GM12891 (cell line): ENCODE measurements around the gene GALNT10.

Source experiments
- DNase-seq: peaks from one replicate; pipeline ENCODE4 v3.0.0; 2011; ENCODE audit warnings: low spot score; ENCODE audit not compliant: insufficient read length
- FAIRE-seq: peaks from 2 replicates; lab custom pipeline; 2011; peaks lifted over from hg19 to GRCh38; lab: Jason Lieb, UNC
- PAX5 ChIP-seq: IDR thresholded peaks from 2 replicates; pipeline ENCODE4 v1.6.1; 2011; ENCODE audit warnings: low read length, moderate library complexity, mild to moderate bottlenecking; ENCODE audit not compliant: insufficient read depth, severe bottlenecking
- POLR2A ChIP-seq: IDR thresholded peaks from 2 replicates; pipeline ENCODE4 v1.6.1; 2011; ENCODE audit warnings: low read depth, low read length, control low read depth
- POLR2AphosphoS5 ChIP-seq: IDR thresholded peaks from 2 replicates; pipeline ENCODE4 v1.6.1; 2011; ENCODE audit warnings: low read depth, low read length, control low read depth
- POU2F2 ChIP-seq: IDR thresholded peaks from 2 replicates; pipeline ENCODE4 v1.6.1; 2011; ENCODE audit warnings: low read depth, mild to moderate bottlenecking, control low read depth, low read length, moderate library complexity
- SPI1 ChIP-seq: IDR thresholded peaks from 2 replicates; pipeline ENCODE4 v1.6.1; 2011; ENCODE audit warnings: low read depth, low read length, control low read depth
- TAF1 ChIP-seq: IDR thresholded peaks from 2 replicates; pipeline ENCODE4 v1.6.1; 2011; ENCODE audit warnings: low read depth, low read length, control low read depth

The GALNT10 gene

DNA sequence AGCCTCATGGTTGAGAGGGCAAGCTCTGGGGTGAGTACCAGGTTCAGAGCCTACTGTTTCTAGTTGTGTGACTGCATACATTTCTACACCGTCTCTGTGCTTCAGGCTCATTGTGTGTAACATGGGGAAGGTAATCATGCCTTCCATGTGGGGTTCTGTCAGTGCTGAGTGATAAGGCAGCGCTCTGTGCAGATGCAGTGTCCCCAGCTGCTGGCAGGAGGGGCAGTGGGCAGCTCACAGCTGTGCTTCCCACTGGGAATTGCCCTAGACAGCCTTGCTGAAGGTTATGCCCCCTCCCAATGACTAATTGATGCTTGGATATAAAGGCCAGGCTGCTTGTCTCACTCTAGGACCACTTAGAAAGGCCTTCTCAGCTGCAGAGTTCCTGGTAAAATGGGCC, 133.5 kb downstream of the GALNT10 start:
- TF ChIP-seq POU2F2 = no peak
- no peak for TF ChIP-seq PAX5
- TF ChIP-seq POLR2AphosphoS5 = no peak
- TF ChIP-seq POLR2A = no peak
- no peak for TF ChIP-seq SPI1
- TF ChIP-seq TAF1 = no peak
- DNase-seq = no peak
- FAIRE-seq = no peak

DNA sequence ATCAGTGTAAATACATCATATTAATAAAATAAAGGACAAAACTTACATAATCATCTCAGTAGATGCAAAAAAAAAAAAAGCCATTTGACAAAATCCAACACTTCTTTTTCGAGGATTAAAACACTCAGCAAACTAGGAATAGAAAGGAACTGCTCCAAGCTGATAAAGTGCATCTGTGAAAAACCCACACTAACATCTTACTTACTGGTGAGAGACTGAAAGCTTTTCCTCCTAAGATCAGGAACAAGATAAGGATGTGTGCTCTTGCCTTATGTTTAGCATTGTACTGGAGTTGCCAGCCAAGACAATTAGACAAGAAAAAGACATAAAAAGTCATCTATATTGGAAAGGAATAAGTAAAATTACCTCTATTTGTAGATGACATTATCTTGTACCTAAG, 135.0 kb downstream of the GALNT10 start:
- no peak for FAIRE-seq
- TF ChIP-seq TAF1 (no peak), POU2F2 (no peak), POLR2A (no peak), SPI1 (no peak)
- DNase-seq = no peak

DNA sequence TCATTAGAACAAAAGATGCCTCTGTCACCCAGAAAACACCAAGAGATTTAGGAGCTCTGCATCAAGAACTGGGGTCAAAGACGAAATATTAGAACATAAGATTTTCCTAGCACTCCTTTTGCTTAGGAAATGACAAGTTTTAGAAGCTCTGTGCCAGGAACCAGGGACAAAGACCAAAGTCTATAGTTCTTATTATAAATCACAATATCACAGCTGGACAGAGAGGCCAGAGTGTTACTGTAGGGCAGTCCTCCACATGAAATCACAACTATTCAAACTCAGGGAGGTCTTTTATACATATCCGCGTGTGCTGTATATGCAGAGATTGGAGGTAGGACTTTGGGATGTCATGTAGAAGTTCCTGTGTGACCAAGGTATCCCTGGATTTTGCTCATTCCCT, 138.5 kb downstream of the GALNT10 start:
- FAIRE-seq = no peak
- no peak for DNase-seq
- TF ChIP-seq POU2F2 = no peak
- no peak for TF ChIP-seq POLR2AphosphoS5
- no peak for TF ChIP-seq TAF1

DNA sequence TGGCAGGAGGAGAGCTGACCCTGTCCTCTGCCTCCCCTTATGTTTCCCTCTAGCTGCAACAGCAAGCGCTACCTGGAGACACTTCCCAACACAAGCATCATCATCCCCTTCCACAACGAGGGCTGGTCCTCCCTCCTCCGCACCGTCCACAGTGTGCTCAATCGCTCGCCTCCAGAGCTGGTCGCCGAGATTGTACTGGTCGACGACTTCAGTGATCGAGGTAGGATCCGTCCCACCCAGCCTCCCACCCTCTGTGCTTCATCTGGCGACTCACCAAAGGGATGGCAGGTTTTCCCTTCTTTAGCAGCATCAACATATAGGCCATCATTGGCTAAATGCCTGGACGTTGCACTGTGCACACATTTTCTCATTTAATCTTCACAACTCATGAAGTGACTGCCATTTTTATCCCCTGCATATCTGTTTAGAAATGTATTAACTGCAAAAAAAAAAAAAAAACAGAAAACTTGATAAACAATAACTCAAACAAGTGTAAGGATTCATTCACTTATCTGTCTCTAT, 139.0 kb downstream of the GALNT10 start:
- DNase-seq (no peak), FAIRE-seq (no peak)
- TF ChIP-seq POU2F2 (no peak), SPI1 (no peak), POLR2A (no peak), PAX5 (no peak), TAF1 (no peak), POLR2AphosphoS5 (no peak)

DNA sequence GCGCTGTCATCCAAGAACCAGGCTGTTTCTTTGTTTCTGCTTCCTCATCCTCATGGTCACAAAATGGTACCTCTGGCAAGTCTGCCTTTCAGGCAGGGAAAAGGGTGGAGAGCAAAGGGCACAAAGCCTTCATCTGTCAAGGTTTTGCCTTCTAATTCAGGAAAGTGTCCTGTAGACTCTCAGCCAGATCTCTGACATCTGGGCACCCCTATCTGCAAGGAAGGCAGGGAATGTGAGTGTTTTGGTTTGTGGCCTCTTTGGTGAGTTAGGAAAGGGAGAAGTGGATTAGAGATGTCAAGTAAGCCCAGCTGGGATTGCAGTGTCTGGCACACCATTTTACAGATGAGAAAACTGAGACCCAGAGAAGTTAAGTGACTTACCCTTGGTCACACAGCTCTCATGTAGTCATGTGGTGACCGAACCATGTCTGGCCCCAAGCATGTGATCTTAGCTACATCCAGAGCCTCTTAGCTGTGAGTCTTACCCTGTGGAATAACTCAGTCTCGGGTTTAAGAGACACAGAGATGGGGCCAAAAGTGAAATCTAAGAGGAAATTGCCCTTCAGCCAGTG, 139.6 kb downstream of the GALNT10 start:
- no peak for DNase-seq
- TF ChIP-seq TAF1 = no peak
- no peak for TF ChIP-seq POLR2AphosphoS5
- no peak for TF ChIP-seq POLR2A
- no peak for TF ChIP-seq POU2F2
- no peak for TF ChIP-seq PAX5
- TF ChIP-seq SPI1 = no peak
- FAIRE-seq = no peak

DNA sequence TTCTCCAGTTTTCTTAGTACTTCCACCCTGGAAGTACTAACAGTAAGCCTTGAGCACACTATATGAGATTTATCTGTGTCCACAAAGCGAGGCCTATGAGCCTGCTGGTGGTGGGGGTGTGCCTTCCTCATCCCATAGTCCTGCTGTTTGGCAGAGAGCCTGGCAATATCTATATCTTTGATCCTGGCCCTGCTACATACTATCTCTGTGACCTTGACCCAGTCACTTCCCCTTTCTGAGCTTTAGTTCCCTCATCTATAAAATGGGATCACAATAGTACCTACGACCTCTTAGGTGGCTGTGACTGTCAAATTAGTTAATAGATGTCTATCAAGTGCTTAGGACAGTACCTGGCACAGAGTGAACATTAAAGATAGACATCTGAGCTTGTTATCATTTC, 140.7 kb downstream of the GALNT10 start:
- TF ChIP-seq POLR2AphosphoS5 = no peak
- peak; percentile 56 for TF ChIP-seq SPI1
- FAIRE-seq = no peak
- DNase-seq = no peak

DNA sequence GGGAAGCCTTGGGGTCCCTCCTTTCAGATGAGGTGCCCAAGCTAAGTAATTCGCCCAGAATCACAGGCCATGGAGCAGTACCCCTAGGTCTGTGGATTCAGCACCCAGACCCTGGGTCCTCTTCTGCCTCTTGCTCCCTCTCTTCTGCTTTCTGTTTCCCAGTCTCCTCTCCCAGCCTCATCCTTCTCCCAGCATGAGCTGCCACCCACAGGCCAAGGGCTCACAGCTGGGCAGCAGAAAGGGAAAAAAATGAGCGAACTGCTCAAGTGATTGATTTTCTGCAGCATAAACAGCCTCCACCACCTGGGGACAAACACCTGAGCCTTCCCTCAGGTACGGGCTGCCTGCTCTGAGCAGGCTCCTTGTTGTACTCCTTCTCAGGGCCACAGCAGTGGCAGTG, 141.4 kb downstream of the GALNT10 start:
- no peak for FAIRE-seq
- DNase-seq = no peak
- TF ChIP-seq PAX5 (no peak), SPI1 (no peak), TAF1 (no peak), POU2F2 (no peak), POLR2A (no peak), POLR2AphosphoS5 (no peak)

DNA sequence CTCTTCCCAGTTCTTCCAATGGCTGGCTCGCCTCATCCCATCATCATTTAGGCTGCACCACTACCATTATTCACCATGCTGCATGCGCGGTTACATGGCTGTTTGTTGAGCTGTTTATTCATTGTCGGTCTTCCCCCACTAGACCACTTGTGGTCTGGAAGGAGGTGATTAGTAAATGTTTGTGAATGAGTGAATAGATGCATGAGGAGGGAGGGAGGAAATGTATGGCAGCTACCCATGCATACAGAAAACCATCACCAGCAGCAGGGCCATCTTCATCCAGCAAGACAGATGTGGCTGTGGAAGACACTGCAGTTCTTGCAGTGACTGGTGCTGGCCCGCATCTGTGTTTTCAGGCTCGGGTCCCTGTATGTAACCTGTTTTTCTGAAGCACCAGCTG, 141.9 kb downstream of the GALNT10 start:
- no peak for DNase-seq
- TF ChIP-seq PAX5 (no peak), POU2F2 (no peak), POLR2A (no peak), TAF1 (no peak), SPI1 (no peak), POLR2AphosphoS5 (no peak)
- no peak for FAIRE-seq

DNA sequence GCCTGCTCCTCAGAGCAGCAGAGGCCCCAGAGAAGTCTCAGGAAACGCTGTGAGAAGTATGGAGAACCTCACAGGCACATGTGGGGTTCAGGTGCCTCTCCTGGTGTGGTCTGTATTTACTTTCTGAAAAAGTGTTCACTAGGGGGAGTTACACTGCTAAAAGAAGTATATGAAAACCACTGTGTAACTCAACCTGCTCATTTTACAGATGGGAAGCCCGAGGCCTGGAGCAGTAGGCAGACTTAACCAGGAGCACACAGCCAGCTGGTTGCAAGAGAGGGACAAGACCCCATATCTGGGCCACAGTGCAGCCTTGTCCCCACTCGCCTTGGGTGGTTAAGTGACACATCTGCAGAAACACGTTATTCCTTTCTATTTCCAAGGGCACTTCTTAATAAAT, 142.5 kb downstream of the GALNT10 start:
- FAIRE-seq = no peak
- TF ChIP-seq SPI1 (no peak), POLR2AphosphoS5 (no peak), PAX5 (no peak), POU2F2 (no peak), POLR2A (no peak), TAF1 (no peak)
- DNase-seq = no peak

DNA sequence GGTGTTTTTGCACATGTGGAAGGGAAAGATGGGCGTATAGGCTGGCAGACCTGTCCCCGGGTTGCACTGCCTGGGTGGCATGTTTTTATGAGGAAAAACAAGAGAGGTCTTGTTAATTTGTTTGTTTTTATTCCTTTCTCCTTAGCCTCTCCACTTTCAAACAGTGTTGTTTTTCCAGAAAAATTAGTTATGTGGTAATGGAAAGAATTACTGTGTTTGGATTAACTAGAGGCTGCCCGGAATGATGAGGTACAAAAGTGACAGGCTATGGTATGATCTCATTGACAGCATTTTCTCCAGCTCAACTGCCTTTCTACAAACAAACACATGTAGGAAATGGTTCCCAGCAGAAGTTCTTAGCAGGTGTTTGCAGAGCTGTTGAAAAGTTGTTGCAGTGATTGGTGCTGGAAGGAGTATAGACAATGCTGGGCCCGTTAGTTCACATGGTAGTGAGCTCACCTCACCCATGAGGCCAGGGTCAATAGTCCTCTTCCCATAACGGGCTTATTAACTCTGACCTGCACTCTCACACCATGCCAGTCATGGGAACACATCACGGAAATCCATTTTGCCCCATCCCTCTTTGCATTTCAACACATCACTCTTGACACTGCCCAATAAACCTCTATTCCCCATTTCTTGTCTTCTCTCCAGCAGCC, 144.0 kb downstream of the GALNT10 start:
- FAIRE-seq = no peak
- TF ChIP-seq TAF1 (no peak), POLR2A (no peak), SPI1 (no peak), PAX5 (no peak), POU2F2 (no peak), POLR2AphosphoS5 (no peak)
- no peak for DNase-seq

DNA sequence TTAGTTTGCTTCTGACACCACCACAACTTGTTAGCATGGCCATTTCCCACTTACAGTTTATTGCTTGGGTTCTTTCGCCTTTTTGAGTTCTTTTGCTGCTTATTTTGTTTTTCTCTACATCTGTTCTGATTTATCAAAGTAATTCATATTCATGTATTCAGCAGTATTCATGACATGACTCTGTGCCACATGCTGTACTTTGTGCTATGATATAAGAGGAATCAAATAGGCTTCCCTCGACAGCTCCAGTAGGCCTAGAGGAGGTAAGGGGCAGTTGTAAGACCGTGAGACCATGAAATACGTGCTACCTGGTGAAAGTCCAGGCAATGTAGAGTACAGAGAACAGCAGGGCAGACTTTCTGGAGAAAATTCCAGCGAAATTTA, 144.5 kb downstream of the GALNT10 start:
- no peak for DNase-seq
- FAIRE-seq = no peak
- no peak for TF ChIP-seq SPI1
- no peak for TF ChIP-seq POLR2A
- no peak for TF ChIP-seq PAX5
- no peak for TF ChIP-seq TAF1
- TF ChIP-seq POU2F2 = no peak
- TF ChIP-seq POLR2AphosphoS5 = no peak

DNA sequence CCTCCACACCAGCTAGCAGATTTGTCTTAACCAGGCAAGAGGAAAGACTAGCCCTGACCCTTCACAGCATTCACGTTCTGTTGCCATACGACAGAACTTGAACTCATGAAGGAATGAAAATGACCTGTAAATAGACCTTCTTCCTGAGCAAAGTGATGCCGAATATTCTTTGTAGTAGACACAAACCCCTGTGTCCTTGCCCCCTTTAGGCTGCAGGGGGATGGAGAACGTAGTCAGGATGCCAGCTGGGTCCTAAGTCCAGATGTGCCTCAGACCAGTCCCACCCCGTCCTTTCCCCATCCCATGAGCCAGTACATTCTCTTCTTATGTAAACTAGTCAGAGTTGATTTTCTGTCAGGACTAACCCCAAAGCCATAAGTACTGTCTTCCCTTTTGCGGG, 151.1 kb downstream of the GALNT10 start:
- no peak for DNase-seq
- TF ChIP-seq POLR2AphosphoS5 = no peak
- no peak for TF ChIP-seq POLR2A
- TF ChIP-seq PAX5 = no peak
- TF ChIP-seq POU2F2 = no peak
- no peak for TF ChIP-seq SPI1
- no peak for TF ChIP-seq TAF1
- FAIRE-seq = no peak
